Lung (tissue), 12 donors: Measurements from ENCODE around the gene LRRC45. TPM values are rescaled to one million over a fixed set of nuclear protein-coding genes. Genes with fewer than 3 reads are reported as not detected.

Experiments
- ATAC-seq: fragments of 200-7000 bp; cut with Tn5 transposase; one replicate; pipeline ENCODE4 v1.9.1; 2020; ENCODE audit warnings: moderate number of reproducible peaks; ENCODE audit not compliant: insufficient read depth, low FRiP score
- DNase-seq, 3 donors: peaks; one replicate each; pipeline ENCODE4 v3.0.0-alpha.2; 2013 to 2017
- H3K27ac ChIP-seq, 2 donors: one replicate each; pipeline ENCODE4 v1.5.1; 2013; ENCODE audit warnings: mild to moderate bottlenecking in 2 of 2, moderate library complexity in 2 of 2, control low read depth in 1 of 2, inconsistent platforms in 1 of 2, low read depth in 1 of 2, low read length in 1 of 2
- H3K27me3 ChIP-seq, 3 donors: one replicate each; pipeline ENCODE4 v1.5.1; 2013; ENCODE audit warnings: low read length in 2 of 3; ENCODE audit not compliant: control insufficient read depth in 3 of 3, insufficient read depth in 3 of 3
- H3K36me3 ChIP-seq, 4 donors: one replicate each; pipeline ENCODE4 v1.5.1; 2013; ENCODE audit warnings: low read length in 4 of 4, mild to moderate bottlenecking in 1 of 4, moderate library complexity in 1 of 4; ENCODE audit not compliant: control insufficient read depth in 4 of 4, insufficient read depth in 4 of 4
- H3K4me1 ChIP-seq, 5 donors: one replicate each; pipeline ENCODE4 v1.5.1; 2013; ENCODE audit warnings: low read length in 5 of 5, mild to moderate bottlenecking in 2 of 5, moderate library complexity in 1 of 5; ENCODE audit not compliant: control insufficient read depth in 5 of 5, insufficient read depth in 5 of 5
- H3K4me3 ChIP-seq: one replicate; pipeline ENCODE4 v1.5.1; 2013; ENCODE audit warnings: mild to moderate bottlenecking, control low read depth, moderate library complexity
- H3K9ac ChIP-seq, 2 donors: one replicate each; pipeline ENCODE4 v1.5.1; 2013; ENCODE audit warnings: low read length in 2 of 2, control low read depth in 1 of 2; ENCODE audit not compliant: insufficient read depth in 1 of 2
- H3K9me3 ChIP-seq, 4 donors: one replicate each; pipeline ENCODE4 v1.5.1; 2013; ENCODE audit warnings: low read length in 3 of 4, mild to moderate bottlenecking in 1 of 4, moderate library complexity in 1 of 4; ENCODE audit not compliant: control insufficient read depth in 4 of 4, insufficient read depth in 3 of 4
- CTCF ChIP-seq: IDR thresholded peaks from 2 replicates; pipeline ENCODE4 v1.5.1; 2012; ENCODE audit warnings: mild to moderate bottlenecking; ENCODE audit errors: control extremely low read depth, extremely low read depth
- WGBS, 2 donors: extraction: QIAGEN DNeasy Blood & Tissue Kit; methylation state at CpG; one replicate each; pipeline ENCODE4 v1.1.7; 2013; 5-methylcytosine and 5-hydroxymethylcytosine counted together
- polyA plus RNA-seq, 2 donors: library from polyadenylated mRNA; stranded (reverse); fragments of 200-250 nt; gene quantifications; one replicate each; pipeline ENCODE4 v1.2.1, GENCODE V29; 2013
- total RNA-seq, 2 donors: library from RNA; depleted of rRNA in 1 of 2; stranded (reverse); fragments of >200 nt in 1 of 2; gene quantifications; one replicate each; pipeline ENCODE4 v1.2.1, GENCODE V29; 2014 to 2021
- donor health status: control.
- donor health status: control.
- donor health status: Bipolar disorder and iron deficiency.
- donor health status: healthy.
- donor health status: DM: yes; HTN: yes; CAD: no.

The LRRC45 gene
- total and polyA plus RNA-seq, 4 donors = 12.1 to 26.6 (median 16.5) TPM

- peak in 1 of 3 donors; percentile 9 for DNase-seq
- H3K4me1 ChIP-seq = peaks cover 0 to 24% (median 8%) of the 10 kb centered on the region in 5 donors
- H3K27me3 ChIP-seq = no peaks in the 10 kb centered on the region
- H3K9ac ChIP-seq = no peak overlapping the region
- peaks cover 5 to 59% (median 16%) of the 10 kb centered on the region in 4 donors for H3K36me3 ChIP-seq
- ATAC-seq = no peak
- no peak overlapping the region for H3K27ac ChIP-seq
- no peak for TF ChIP-seq CTCF
- no peaks in the 10 kb centered on the region for H3K9me3 ChIP-seq
- H3K4me3 ChIP-seq = no peak overlapping the region
- WGBS, 2 donors = 88 to 95% methylated on average over 19 of the region's 19 CpGs
These were observed 30.0 kb downstream of the LRRC45 start for GRCh38 chr17:82053130-82053529.

- peak in 1 of 3 donors; percentile 5 for DNase-seq
- Histone ChIP-seq H3K4me1 (peaks cover 0 to 24% (median 8%) of the 10 kb centered on the region in 5 donors), H3K4me3 (no peak overlapping the region), H3K36me3 (peaks cover 5 to 59% (median 16%) of the 10 kb centered on the region in 4 donors), H3K27me3 (no peaks in the 10 kb centered on the region), H3K9me3 (no peaks in the 10 kb centered on the region), H3K9ac (no peak overlapping the region), H3K27ac (no peak overlapping the region)
- ATAC-seq = no peak
- no peak for TF ChIP-seq CTCF
- 94 to 95% methylated on average over 28 of the region's 28 CpGs for WGBS, 2 donors
These were observed 30.6 kb downstream of the LRRC45 start for GRCh38 chr17:82053556-82054263.

- Histone ChIP-seq H3K4me1 (peaks cover 0 to 24% (median 8%) of the 10 kb centered on the region in 5 donors), H3K27me3 (no peaks in the 10 kb centered on the region), H3K9ac (no peak overlapping the region), H3K27ac (no peak overlapping the region), H3K36me3 (peaks cover 5 to 62% (median 16%) of the 10 kb centered on the region in 4 donors), H3K4me3 (no peak overlapping the region), H3K9me3 (no peaks in the 10 kb centered on the region)
- DNase-seq = no peak
- 94 to 95% methylated on average over 35 to 38 of the region's 38 CpGs for WGBS, 2 donors
- no peak for TF ChIP-seq CTCF
- ATAC-seq = no peak
These were observed 31.4 kb downstream of the LRRC45 start for GRCh38 chr17:82054351-82055022.
